GM19455 (cell line): Measurements from ENCODE around the gene FGF21.
"Not testable (repeated sequence)": the region's sequence is repeated elsewhere in the genome, so short reads cannot be mapped to it uniquely, and the experiment has no call there.

Source experiments
- ATAC-seq: cut with Tn5 transposase; IDR thresholded peaks from one replicate; pipeline ENCODE4 v1.9.1; 2021; ENCODE audit not compliant: unreplicated experiment

FGF21 gene, protein sequence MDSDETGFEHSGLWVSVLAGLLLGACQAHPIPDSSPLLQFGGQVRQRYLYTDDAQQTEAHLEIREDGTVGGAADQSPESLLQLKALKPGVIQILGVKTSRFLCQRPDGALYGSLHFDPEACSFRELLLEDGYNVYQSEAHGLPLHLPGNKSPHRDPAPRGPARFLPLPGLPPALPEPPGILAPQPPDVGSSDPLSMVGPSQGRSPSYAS

DNA sequence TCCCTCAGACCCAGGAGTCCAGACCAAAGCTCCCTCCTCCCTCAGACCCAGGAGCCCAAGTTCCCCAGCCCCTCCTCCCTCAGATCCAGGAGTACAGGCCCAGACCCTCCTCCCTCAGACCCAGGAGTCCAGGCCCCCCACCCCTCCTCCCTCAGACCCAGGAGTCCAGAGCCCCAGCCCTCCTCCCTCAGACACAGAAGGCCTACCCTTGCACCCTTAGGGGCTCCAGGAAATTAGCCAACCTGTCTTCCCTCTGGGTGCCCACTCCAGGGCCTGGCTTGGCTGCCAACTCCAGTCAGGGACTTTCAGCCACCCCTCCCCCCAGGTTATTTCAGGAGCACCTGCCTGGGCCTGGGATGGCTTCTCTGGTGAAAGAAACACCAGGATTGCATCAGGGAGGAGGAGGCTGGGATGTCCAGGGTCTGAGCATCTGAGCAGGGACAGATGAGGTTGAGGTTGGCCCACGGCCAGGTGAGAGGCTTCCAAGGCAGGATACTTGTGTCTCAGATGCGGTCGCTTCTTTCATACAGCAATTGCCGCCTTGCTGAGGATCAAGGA lies at the start of gene FGF21:
FGF21 (plus strand) TSS at position 441 of the 558 bp plus-strand sequence. CDS start 713 bp downstream, outside the sequence.
- ATAC-seq, result no peak

DNA sequence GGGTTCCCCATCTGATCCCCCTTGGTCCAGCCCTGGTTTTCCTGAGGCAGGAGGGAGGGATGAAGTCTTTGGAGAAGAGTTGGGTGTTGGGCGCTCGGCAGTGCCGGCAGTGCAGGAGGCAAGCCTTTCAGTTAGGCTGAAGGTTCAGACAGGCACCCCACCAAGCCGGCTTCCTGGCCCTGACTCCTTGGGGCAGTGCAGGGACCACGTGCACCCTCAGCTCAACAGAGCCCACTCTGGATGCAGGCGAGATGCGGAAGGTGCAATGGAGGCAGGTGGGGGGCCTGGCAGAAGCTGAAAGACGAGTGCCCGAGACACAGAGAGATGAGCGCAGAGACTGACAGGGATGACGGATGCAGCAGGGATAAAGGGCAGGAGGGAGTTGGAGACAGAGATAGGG lies 46.9 kb upstream of the FGF21 start:
- no peak for ATAC-seq

DNA sequence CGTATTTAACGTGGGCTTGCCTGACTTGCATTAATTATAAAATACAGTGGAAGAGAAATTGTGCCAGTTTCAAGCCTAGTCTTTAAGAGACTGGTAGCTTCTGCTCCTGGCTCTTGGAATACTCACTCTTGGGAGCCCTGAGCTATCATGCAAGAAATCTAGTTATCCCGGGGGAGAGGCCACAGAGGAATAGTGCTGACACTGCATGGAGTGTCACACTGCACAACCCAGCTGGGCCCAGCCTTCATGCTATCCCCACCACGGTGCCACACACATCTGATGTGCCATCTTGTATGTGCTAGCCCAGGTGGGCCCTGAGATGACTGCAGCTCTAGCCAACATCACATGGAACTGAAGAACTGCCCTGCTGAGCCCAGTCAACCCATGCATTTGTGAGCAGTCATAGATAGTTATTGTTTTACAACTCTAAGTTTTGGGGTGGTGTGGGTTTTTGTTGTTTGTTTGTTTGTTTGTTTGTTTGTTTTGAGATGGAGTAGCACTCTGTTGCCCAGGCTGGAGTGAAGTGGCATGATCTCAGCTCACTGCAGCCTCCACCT lies 44.1 kb upstream of the FGF21 start:
- no peak for ATAC-seq

DNA sequence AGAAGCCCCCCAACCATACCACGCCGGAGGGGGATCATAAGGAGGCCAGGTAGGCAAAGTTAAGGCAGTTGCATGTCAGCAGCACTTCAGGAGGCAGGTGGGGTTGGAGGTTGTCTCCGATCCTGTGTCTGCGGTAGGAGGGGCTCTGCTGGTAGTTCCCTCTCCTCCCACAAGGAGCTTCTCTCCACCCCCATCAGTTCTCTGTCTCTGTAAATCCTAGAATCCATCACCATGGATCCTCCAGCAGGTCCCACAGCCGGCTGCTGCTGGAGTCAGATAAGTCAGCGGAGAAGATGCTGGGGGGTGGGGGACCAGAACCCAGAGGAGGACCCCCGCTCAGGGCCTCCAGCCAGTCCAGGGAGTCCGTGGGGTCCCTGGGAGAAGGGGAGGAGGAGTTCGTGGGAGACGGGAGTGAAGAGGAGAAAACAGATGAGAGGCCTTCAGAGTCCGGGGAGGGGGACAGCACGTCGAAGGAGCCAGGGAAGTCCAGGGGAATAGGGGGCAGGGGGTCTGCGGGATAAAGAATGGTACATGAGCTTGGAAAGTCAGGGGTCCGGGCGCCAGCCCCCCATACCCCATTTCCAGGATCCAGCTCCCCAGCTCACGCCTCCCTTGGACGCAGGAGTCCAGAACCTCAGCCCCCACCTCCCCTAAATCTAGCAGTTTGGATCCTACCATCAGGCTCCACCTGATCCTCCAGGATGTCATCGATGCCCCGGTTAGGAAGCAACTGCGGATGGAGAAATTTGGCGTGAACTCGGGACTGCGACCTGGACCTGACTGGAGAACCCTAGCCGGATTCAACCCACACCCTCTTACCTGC lies 42.1 kb upstream of the FGF21 start:
- no peak for ATAC-seq

DNA sequence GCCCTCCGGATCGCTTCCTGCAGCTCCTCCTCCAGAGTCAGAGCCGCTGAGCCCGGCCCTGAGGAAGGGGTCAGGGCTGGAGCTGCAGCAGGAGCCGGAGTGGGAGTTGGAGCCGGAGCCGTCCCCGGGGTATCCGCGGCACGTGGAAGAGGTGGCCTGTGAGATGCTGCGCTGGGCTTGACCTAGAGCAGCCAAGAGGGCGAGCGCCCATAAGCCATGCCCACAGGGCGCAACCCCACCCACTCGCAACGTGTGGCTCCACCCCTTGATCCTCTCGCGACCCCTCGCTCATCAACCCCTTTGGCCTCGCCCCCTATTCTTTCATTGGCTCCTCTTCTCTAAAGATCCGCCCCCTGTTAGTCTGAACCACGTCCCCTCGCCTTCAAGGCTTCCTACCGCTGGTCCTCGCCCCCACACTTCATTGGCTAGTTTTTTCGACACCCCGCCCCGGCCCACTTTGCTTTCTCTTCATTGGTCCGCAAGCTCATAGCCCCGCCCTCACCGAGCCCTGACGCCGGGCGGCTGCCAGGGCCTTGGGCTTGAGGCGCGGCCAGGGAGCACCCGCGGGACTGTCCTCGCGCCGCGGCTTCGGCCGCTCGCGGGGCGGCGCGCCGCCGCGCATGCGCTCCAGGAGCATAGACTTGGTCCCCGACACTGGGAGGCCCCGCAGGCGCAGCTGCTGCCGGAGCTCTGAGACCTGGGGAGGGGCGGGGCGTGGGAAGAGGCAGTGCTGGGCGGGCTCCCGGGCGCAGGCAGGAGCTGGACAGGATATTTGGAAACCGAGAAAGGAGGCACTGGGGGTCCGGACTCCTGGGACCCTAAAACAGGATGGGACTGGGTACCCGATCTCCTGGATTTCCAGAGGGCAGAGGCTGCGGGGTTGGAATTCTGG lies 41.2 kb upstream of the FGF21 start:
- peak; percentile 89 for ATAC-seq

DNA sequence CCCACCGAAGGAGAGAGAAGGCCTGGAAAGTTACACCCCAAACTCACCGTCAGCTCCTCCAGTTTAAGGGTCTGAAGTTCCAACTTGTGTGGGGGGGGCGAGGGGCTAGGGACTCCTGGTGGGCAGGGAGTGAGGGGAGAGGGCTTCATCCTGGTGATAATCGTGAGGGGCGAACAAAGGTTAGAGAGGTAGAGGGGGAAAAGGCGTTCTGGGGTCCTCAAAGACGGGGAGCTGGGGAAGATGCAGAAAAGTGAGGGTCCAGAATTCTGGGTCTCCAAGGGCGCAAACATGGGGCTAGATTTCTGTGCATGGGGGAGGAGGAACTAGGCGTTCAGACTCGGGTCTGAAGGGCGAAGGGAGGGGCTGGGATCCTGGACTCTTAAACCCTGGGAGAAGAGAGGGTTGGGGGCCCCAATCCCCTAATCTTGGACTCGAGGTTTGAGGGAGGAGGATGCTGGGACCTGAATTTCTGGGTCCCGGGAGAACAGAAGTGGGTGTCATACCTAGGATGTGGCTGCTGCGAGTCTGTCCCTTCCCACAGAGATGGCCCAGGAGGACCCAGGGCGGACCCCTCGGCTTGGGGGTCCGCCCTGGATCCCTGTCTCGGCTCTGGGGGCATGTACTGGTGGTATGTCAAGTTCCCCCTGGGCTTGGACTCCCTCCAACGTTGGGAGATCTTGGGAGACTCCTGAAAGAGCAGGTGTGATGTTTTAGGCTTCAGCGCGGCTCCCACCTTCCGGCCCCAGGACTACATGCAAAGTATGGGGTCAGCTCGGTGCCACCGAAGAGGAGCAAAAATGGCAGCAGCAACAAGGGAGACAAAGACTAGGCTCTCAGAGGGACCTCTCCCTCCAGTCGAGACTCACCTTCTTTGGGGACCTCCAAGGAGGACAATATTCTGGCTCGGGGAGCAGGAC lies 40.3 kb upstream of the FGF21 start:
- ATAC-seq, result no peak

DNA sequence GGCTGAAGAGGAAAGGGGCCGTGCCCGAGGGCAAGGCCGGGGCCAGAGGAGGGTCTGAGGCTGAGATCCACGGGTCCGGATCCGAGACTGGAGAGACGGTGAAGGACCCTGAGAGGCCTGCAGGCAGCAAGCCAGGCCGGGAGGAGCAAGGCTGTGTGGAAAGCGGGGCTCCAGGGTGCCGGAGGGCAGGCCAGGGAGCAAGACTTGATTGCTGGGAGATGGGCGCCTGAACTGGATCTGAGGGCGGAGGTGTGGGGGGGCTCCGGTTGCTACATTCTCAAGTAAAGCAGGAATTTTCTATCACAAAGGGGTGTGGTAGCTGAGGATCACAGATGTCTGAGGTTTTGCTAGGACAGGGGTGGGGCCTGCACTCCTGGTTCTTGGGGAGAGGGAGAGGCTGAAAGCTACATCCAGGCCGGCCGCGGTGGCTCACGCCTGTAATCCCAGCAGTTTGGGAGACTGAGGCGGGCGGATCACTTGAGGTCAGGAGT lies 39.6 kb upstream of the FGF21 start:
- ATAC-seq, result no peak

DNA sequence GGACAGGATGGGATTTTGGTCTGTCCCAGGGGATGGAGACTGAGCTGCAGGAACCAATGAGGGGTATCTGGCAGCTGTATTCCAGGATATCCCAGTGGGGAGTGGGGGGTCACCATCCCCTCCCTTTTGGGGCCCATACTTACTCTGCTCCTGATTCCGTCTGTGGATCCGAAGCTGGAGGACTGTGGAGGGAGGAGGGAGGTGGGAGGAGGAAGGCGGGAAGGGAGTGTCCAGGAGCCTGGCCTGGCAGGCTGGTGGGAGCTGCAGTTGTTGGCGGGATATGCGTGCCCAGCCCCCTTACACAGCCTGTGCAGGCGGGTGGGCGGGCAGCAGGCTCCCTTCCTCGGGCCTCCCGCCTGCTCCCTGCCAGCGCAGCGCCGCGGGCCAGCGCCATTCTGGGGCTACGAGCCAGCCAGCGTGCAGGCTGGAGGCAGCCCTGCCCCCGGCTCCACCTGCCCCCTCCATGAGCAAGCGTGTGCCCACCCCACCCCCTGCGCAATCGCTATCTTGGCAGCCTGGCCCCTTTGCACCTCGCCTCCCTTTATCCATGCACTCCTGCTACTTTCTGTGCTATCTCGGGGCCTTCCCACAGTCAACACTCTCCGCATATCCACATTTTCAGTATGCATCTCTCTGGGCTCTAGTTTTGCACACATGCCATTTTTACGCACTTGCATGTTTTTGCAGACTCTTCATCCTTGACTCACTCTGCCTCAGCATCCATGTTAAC lies 38.6 kb upstream of the FGF21 start:
- ATAC-seq, result no peak

DNA sequence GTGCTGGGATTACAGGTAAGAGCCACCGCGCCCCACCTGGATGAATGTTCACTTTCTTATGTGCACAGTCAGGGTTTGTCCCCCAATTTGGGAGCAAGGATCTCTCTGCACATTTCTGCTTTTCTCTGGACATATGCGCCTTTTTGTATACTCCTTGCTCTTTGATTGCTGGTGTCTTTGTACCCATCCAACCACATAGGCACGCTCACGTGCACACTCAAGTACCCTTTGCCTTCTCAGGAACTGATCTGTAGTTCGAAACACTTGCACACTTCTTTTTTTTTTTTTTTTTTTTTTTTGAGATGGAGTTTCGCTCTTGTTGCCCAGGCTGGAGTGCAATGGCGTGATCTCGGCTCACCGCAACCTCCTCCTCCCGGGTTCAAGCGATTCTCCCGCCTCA lies 37.2 kb upstream of the FGF21 start:
- ATAC-seq, result not testable (repeated sequence)

DNA sequence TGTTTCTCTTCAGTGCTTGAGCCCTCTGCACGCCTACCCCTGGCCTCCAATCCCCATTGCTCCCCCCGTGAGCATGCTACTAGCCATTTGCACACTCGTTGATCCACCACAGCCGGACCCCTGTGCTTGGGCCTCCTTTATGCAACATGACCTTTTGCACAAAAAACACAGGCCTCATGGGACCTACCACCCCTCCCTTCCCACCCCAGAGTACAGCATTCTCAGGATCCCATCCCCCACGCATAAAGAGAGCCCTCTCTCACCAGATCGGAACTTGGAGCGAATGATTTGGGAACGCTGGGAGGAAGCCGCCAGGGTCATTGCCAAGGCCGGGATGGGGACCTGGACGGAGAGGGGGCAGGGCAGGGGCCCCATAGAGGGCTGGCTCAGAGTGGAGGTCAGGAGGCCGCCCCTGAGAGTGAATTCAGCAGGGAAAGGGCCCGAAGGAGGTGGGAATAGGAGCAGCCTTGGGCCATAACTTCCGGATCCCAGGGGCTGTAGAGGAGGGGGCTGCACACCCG lies 36.6 kb upstream of the FGF21 start:
- no peak for ATAC-seq

DNA sequence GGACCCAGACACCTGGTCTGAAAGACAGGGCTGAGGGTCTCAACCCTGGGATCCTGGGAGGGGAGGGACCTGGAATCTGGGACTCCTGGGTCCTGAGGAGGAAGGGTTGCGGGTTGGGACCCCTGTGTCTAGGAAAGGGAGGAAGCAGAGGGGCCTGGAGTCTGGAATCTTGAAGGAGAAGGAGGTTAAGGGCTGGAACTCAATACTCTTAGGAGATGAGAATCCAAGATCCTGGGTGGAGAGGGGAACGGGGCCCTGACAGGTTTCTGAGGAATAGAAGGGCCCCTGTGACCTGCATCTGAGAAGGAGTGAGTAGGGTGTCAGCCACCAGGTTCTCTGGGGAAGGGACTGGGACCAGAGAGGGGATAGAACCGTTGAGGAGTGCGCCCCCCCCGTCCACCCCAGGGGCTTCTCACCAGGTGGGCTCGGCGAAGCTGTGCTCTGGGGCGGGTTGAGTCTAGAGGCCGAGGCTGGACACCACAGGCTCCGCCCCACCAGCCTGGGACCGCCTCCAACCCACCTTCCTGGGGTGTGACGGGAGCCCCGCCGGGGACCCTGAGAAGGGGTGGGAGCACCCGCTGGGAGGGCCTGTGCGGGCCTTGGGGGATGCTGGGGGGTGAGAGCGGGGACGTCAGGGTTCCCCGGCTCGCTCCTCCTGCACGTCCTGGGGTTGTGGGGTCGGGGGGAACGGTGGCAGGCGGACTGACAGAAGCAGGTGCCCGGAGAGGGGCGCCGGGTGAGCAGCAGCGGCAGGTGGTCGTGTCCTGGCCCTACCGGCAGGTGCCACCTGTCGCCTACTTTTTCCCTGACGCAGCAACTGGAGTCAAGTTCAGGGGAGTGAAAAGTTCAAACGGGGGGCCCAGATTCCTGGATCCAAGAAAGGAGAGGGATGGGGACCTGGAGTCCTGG lies 35.8 kb upstream of the FGF21 start, which contains the start of gene MAMSTR:
MAMSTR (minus strand) TSS at position 463 of the 909 bp plus-strand sequence. CDS start 694 bp downstream, outside the sequence.
- ATAC-seq, result no peak

DNA sequence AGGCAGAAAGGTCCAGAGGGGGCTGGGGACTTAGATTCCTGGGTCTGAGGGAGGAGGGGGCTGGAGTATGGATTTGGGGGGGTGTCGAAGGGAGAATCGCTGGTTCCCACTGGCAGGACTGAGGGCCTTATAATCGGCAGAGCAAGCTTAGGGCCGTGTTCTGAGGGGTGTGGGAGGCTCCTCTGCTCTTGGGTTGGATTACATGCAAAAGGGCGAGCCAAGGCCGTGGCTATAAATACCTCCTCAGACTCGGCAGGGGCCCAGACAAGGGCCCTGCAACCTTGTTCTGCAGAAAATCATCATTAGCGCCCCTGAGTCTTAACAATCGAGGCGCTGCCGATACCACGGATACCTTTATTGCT lies 35.1 kb upstream of the FGF21 start:
- peak; percentile 3 for ATAC-seq

DNA sequence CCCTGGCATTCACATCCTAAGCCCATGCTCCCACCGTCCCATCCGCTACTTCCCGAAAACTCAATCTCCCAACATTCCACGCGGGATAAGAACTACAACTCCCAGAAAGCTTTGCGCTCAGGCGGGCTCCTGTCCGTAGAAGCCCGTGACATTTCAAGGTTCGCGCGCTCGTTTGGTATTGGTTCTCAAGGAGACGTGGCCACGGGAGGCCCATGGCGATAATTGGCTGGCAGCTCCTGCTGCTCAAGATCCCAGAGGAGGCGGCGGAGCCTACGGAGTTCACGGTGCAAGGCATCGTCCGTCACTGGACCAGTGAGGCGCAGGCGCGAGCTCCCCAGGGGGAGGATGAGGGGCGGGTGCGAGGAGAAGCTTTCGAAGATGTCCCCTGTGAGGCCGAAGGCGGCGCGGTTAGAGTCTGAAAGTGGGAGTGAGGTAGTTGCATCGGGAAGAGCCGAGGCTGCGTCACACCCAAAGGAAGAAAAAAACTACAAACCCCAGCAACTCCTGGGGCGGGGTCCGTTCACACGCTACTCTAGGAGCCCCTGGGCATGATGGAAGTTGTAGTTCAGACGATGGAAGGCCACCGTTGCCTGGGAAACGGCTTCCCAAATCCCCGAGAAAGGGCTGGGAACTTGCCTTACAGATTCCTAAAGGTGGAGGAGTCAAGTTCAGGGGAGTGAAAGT lies 34.6 kb upstream of the FGF21 start:
- peak; percentile 79 for ATAC-seq

DNA sequence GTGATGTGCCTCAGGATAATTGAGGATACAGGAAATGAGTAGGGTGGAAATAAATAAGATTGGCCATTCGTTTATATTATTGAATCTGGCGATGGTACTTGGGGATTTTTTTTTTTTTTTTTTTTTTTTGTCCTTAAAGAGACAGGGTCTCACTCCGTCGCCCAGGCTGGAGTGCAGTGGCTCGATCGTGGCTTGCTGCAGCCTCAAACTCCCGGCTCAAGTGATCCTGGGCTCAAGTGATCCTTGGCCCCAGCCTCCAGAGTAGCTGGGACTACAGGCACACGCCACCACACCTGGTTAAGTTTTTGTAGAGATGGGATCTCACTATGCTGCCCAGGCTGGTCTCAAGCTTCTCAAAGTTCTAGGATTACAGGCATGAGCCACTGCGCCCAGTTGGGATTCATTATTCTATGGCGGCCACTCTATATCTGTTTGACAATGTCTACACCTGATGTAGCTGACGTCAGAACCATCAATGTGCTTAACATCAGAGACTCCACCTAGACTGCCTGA lies 33.1 kb upstream of the FGF21 start:
- no peak for ATAC-seq

DNA sequence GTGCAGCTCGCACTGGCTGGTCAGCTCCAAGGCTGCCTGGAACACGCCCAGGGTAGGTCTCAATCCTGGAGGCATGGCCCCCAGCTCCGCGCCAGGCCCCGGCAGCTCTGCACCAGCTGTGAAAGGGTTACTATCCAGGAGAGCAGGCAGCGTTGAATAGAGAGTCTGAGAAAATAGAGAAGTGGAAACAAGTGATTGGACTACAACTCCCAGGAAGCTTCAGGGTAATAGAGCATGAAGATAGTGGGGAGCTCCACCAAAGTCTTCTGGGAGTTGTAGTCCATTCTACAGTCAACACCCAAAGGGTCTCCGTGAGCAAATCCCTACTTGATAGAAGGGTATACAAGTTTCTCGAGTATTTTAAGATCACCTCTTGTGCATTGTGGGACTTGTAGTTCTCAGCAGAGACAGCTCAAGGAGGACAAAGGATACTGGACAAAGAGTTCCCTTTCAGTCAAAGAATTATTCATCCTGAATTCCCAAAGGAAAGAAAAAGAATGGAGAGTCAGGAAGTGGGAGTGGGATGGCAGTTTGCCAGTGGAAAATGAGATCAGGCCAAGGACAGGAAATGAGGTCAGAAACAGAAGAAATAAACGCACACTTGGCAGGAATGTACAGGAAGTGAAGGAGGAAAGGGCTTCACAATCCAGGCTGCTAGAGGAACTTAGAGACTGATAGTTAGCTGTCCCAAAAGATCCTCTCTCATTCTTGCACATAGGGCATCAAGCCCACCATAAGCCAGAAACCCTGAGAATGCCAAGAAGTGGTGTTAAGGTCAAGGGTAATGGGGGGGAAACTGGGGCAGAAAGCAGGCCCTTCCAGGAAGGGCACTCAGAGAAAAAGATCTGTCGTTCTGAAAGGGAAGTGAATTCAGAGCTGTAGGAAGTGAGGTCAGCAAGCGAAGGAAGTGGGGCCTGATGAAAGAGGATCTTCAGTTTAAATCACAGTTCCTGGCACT lies 30.2 kb upstream of the FGF21 start:
- no peak for ATAC-seq

DNA sequence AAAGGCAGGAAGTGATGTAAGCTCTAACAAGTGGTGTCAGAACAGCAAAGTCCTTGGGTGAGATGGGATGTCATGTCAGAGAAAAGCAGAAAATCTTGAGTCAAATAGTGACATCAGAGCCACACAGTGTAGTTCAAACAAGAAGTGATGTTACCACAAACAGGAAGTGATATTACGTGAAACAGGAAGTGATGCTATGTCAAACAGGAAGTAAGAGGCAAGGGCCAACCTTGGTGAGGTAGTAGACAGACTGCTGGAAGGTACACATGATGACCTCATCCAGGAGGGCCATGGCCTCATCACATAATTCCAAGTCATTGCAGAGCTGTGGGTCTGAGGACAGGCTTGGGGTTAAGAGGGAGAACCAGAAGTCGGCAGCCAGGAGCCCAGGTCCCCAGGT lies 28.8 kb upstream of the FGF21 start:
- no peak for ATAC-seq
